Adipocyte (in vitro differentiated cells): Measurements from ENCODE around the gene NIPA2.

ENCODE experiments used
- DNase-seq: peaks from one replicate; pipeline ENCODE4 v3.0.0-alpha.2; 2015; ENCODE audit warnings: low read depth
- H3K27me3 ChIP-seq: replicated peaks from 2 replicates; pipeline ENCODE4 v1.7.0; 2013; ENCODE audit warnings: mild to moderate bottlenecking, low read length, moderate library complexity; ENCODE audit not compliant: control insufficient read depth, insufficient read depth
- H3K36me3 ChIP-seq: 2 replicates; pipeline ENCODE4 v1.7.0; 2013; ENCODE audit warnings: low read length, mild to moderate bottlenecking, moderate library complexity; ENCODE audit not compliant: control insufficient read depth, insufficient read depth, severe bottlenecking
- H3K4me1 ChIP-seq: 2 replicates; pipeline ENCODE4 v1.7.0; 2013; ENCODE audit warnings: mild to moderate bottlenecking, low read length, moderate library complexity; ENCODE audit not compliant: control insufficient read depth, insufficient read depth
- H3K4me3 ChIP-seq: 2 replicates; pipeline ENCODE4 v1.7.0; 2013; ENCODE audit warnings: mild to moderate bottlenecking, low read length, moderate library complexity
- H3K9ac ChIP-seq: 2 replicates; pipeline ENCODE4 v1.7.0; 2013; ENCODE audit warnings: mild to moderate bottlenecking, low read length, moderate library complexity
- H3K9me3 ChIP-seq: 2 replicates; pipeline ENCODE4 v1.7.0; 2013; ENCODE audit warnings: mild to moderate bottlenecking, low read length, moderate library complexity; ENCODE audit not compliant: control insufficient read depth

Gene NIPA2

GRCh38 chr15:22868495-22868894 is 30.0 kb downstream of the NIPA2 start:
- Histone ChIP-seq H3K4me3 (no peak overlapping the region), H3K4me1 (no peaks in the 10 kb centered on the region), H3K27me3 (no peaks in the 10 kb centered on the region), H3K9ac (no peak overlapping the region), H3K36me3 (peaks cover 91% of the 10 kb centered on the region), H3K9me3 (no peaks in the 10 kb centered on the region)
- no peak for DNase-seq

- Histone ChIP-seq H3K36me3 (peaks cover 90% of the 10 kb centered on the region), H3K9ac (no peak overlapping the region), H3K4me3 (no peak overlapping the region), H3K4me1 (no peaks in the 10 kb centered on the region), H3K27me3 (no peaks in the 10 kb centered on the region), H3K9me3 (no peaks in the 10 kb centered on the region)
- no peak for DNase-seq
These were observed 30.5 kb downstream of the NIPA2 start for GRCh38 chr15:22868928-22869327.

GRCh38 chr15:22869856-22870255 is 31.4 kb downstream of the NIPA2 start:
- no peak for DNase-seq

GRCh38 chr15:22870865-22871264 is 32.4 kb downstream of the NIPA2 start:
- Histone ChIP-seq H3K4me3 (no peak overlapping the region), H3K4me1 (no peaks in the 10 kb centered on the region), H3K9ac (no peak overlapping the region), H3K9me3 (no peaks in the 10 kb centered on the region), H3K27me3 (no peaks in the 10 kb centered on the region), H3K36me3 (peaks cover 91% of the 10 kb centered on the region)
- no peak for DNase-seq

More at GRCh38 chr15:22869856-22870255, 31.4 kb downstream of the NIPA2 start:
- Histone ChIP-seq H3K4me3 (no peak overlapping the region), H3K9me3 (no peaks in the 10 kb centered on the region), H3K36me3 (peaks cover 95% of the 10 kb centered on the region), H3K4me1 (no peaks in the 10 kb centered on the region), H3K27me3 (no peaks in the 10 kb centered on the region), H3K9ac (no peak overlapping the region)

- no peak overlapping the region for H3K9ac ChIP-seq
- no peak for DNase-seq
- peaks cover 84% of the 10 kb centered on the region for H3K36me3 ChIP-seq
These were observed 33.1 kb downstream of the NIPA2 start for GRCh38 chr15:22871481-22872086.

GRCh38 chr15:22872936-22873701 is 34.7 kb downstream of the NIPA2 start:
- Histone ChIP-seq H3K27me3 (no peaks in the 10 kb centered on the region), H3K4me3 (no peak overlapping the region), H3K4me1 (no peaks in the 10 kb centered on the region), H3K9me3 (no peaks in the 10 kb centered on the region), H3K9ac (no peak overlapping the region), H3K36me3 (peaks cover 77% of the 10 kb centered on the region)
- peak; percentile 26 for DNase-seq

More at GRCh38 chr15:22871481-22872086, 33.1 kb downstream of the NIPA2 start:
- Histone ChIP-seq H3K4me1 (no peaks in the 10 kb centered on the region), H3K27me3 (no peaks in the 10 kb centered on the region), H3K4me3 (no peak overlapping the region), H3K9me3 (no peaks in the 10 kb centered on the region)

GRCh38 chr15:22873841-22874240 is 35.4 kb downstream of the NIPA2 start:
- H3K36me3 ChIP-seq, result peaks cover 75% of the 10 kb centered on the region
- no peaks in the 10 kb centered on the region for H3K9me3 ChIP-seq
- H3K4me1 ChIP-seq, result no peaks in the 10 kb centered on the region
- H3K27me3 ChIP-seq, result no peaks in the 10 kb centered on the region
- H3K4me3 ChIP-seq, result no peak overlapping the region
- no peak overlapping the region for H3K9ac ChIP-seq
- no peak for DNase-seq

GRCh38 chr15:22874256-22874655 is 35.8 kb downstream of the NIPA2 start:
- no peaks in the 10 kb centered on the region for H3K27me3 ChIP-seq
- no peak overlapping the region for H3K4me3 ChIP-seq
- H3K9me3 ChIP-seq, result no peaks in the 10 kb centered on the region
- H3K36me3 ChIP-seq, result peaks cover 74% of the 10 kb centered on the region
- no peak overlapping the region for H3K9ac ChIP-seq
- no peak for DNase-seq
- H3K4me1 ChIP-seq, result no peaks in the 10 kb centered on the region

- Histone ChIP-seq H3K9ac (no peak overlapping the region), H3K4me3 (no peak overlapping the region), H3K27me3 (no peaks in the 10 kb centered on the region), H3K9me3 (no peaks in the 10 kb centered on the region), H3K36me3 (peaks cover 70% of the 10 kb centered on the region), H3K4me1 (no peaks in the 10 kb centered on the region)
- no peak for DNase-seq
These were observed 36.5 kb downstream of the NIPA2 start for GRCh38 chr15:22874966-22875365.

- DNase-seq, result no peak
- peaks cover 70% of the 10 kb centered on the region for H3K36me3 ChIP-seq
These were observed 38.7 kb downstream of the NIPA2 start for GRCh38 chr15:22877117-22877516.

GRCh38 chr15:22877607-22878006 is 39.1 kb downstream of the NIPA2 start:
- no peak for DNase-seq
- Histone ChIP-seq H3K9ac (no peak overlapping the region), H3K4me1 (no peaks in the 10 kb centered on the region), H3K4me3 (no peak overlapping the region), H3K27me3 (no peaks in the 10 kb centered on the region), H3K36me3 (peaks cover 70% of the 10 kb centered on the region), H3K9me3 (no peaks in the 10 kb centered on the region)

More at GRCh38 chr15:22877117-22877516, 38.7 kb downstream of the NIPA2 start:
- Histone ChIP-seq H3K4me3 (no peak overlapping the region), H3K4me1 (no peaks in the 10 kb centered on the region), H3K9me3 (no peaks in the 10 kb centered on the region), H3K9ac (no peak overlapping the region), H3K27me3 (no peaks in the 10 kb centered on the region)
